GM18868 (cell line): ENCODE data around the gene ANKS1B.

ENCODE experiments used
- ATAC-seq: cut with Tn5 transposase; IDR thresholded peaks from one replicate; pipeline ENCODE4 v1.9.1; 2021; ENCODE audit warnings: mild to moderate bottlenecking, moderate library complexity; ENCODE audit not compliant: unreplicated experiment

Gene ANKS1B

DNA sequence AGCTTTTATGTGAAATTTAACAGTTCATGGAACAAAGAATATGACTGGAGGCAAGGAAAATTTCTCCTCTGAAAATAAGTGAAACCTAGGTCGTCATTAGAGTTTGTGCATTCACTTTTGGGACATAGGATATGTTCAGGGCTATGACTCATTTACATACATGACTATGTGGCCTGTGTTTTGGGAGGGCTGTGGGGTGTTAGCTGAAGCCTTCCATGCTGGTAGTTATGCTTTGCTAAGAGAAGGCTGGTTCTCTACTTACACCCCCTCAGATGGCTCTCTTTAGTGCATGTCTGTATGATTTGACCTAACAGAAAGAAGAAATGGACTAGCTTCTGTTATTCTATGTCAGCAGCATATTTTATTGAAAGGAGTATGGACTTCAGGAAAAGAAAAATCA is 753.7 kb downstream of the ANKS1B start:
- ATAC-seq = no peak

DNA sequence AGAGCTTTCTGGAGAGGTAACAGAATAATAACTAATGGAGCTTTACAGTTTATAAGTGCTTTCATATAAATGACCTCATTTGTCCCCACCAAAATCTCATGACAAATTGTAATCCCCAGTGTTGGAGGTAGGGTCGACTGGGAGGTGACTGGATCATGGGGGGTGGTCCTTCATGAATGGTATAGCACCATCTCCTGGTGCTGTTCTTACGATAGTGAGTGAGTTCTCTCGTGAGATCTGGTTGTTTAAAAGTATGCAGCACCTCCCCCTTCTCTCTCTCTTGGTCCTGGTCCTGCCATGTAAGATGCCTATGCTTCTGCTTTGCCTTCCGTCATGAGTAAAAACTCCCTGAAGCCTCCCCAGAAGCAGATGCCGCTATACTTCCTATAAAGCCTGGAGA is 760.5 kb downstream of the ANKS1B start:
- no peak for ATAC-seq

DNA sequence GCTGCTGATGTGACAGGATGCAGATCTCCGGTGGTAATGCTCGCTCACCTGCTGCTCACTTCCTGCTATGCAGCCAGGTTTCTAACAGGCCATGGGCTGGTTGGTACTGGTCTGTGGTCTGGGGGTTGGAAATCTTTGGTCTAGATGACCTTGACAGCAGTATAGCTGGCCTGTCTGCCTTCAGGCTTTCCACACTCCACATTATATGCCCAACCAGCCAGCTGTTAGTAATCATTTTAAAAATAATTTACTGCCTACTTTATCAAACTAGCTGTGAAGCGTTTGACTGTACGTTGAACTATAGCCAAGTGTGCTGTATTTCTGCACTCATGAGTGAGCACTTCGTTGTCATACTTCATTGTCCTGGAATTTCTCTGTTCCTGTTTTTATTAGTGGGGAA is 761.2 kb downstream of the ANKS1B start:
- ATAC-seq = no peak

DNA sequence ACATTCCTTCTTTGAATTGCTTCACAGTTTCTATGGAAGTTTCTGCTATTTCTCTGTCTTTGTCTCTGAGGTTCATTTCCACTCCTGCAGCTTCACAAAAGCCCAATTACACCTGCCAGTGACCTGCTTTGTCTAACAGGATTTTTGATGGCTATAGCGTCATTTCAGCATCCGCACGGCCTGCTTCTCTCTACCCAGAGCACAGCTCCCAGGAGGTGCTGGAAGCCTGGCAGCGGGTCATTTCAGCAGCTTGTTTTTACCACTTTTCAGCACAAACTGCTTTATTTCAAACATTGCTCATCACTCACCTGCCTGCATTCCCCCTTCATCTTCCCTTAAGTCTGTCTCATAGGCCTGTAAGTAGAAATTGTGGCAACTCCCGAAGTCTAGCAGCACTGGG is 771.7 kb downstream of the ANKS1B start:
- ATAC-seq = no peak

DNA sequence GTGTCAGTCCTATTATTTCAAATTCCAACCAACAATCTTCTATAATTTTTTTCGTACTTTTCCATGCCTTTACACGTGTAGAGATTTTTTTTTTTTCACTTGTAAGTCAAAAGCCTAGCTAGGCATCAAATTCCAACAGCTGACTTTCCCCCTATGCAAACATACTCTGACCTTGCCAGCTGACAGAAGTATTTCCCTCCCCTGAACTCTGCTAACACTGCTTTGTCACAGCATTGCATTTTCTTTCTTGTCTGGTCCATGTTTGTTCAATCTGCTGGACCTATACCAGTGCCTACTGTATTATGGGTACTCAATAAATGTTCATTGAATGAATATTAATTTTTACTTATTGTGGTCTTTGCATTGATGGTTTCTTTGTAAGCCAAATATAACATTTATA is 772.5 kb downstream of the ANKS1B start:
- no peak for ATAC-seq

DNA sequence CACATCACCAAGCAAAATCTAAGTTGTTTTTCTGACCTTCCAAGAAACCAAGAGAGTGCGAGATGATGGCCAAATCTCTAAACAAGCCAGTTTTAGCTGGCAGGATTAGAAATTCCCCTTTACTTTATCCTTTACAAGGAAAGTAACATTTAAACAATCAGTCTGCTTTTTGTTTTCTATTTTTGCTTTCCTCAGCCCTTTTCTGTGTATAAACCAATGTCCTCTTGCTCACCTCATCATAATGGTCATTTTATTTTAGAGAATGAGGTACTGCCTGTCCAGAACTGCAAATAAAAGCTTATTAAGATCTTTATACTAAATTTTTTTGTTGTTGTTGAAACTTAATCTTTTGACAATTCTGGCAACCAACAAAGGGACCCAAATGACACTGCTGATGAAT is 779.6 kb downstream of the ANKS1B start:
- ATAC-seq = no peak

DNA sequence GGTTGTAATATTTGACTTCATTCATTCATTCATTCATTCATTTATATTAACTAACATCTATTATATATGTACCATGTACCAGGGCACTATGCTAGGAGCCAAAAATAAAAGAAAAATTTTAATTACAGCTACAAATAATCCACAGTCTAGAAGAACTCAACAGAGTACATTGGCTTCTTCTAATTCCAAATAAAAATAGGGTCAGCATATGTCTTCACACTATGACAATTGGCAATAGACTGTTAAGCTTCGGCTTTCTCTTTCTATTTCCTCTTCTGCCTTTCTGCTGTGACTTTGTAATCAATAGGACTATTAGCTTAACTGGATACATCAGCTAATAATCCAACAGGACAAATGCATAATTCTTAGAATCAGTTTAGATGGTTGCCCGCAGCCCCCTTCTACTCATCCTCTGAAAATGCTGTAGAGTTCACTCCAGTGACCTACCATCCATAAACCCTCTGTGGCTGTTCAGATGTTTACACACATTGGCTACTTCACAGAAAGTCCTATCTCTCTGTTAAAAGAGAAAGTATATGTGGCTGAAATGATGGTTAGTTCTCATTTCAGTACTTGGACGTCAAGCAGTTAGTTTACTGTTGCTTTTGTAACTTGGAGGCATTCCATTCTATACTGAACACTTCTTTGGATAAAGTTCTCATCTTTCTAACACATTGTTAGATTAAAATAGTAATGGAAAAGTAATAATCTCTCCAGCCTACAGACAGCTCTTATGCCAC is 782.7 kb downstream of the ANKS1B start:
- no peak for ATAC-seq

DNA sequence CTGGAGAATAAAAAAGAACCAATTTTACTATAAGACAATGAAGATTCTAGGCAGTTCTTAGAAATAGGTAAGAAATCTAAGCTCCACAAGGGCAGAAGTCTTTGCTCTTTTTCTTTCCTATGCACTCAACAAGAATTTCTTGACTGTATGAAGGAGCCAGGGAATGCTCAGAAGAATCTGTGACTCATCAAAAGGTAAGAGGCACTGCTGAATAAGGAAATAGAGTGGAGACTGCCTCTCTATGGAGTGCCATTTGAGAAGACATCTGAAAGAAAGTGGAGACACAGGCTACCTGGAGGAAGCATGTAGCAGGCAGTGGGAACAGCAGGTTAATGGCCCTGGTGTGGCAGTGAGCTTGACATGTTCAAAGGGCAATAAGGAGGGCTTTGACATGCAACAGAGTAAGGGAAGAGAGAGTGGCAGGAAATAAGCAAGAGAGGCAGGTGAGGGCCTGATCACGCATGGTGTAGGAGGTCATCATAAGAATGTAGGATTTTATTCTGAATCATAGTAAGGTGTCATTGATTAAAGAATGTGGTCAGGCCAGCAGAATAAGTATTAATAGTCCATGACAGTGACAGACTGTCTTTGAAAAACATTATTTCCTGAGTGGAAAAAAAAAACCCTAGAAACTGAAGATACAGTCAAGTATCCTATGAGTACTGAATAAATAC is 783.9 kb downstream of the ANKS1B start:
- no peak for ATAC-seq

DNA sequence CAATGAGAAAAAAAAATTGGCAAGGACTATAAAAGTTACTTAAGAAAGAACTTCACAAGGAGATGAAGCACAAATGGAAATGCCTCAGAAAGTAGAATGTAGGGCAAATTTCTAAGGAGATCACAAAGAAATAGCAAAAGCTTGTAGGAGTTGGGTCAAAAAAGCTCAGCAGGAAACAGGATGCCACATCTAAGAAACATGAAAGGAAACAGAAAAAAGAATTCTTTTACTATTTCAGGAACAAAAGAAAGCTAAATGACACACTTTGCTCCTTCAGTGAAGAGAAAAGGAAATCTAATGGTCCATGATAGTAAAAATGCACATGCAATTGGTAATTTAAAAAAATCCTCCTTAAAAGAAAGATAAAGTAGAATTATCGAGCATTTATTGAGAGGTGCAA is 789.3 kb downstream of the ANKS1B start:
- ATAC-seq = no peak

DNA sequence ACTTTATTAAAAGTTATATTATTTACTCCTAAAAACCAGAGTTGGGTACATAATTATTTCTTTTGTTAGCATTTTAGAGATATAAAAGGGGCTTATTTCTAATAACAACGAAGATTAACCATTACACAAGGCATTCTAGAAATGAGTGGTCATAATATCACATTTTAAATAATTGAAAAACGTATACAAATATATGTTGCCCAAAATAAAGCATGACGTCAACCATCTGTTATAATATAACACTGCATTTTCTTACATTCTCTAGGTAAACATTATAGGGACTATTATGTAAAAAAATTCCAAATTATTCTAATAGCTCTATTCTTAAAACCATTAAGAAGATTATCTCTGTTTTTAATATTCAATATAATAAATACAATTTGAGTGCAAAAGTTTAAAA is 792.2 kb downstream of the ANKS1B start:
- no peak for ATAC-seq

DNA sequence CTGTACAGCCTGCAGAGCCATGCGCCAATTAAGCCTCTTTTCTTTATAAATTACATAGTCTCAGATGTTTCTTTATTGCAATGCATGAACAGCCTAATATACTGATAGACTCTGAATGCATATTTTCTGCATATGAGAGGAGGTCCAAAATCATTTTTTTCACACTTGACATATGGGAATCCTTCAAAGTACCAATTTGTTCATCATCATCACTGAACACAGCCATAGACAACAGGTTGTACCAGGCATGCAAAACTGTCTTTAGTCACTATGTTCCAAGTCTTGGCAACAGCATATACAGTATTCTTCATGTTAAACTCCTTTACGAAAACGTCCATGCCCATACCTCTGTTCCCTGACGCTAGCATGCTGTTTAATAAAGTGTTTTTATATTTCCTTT is 807.9 kb downstream of the ANKS1B start:
- no peak for ATAC-seq

DNA sequence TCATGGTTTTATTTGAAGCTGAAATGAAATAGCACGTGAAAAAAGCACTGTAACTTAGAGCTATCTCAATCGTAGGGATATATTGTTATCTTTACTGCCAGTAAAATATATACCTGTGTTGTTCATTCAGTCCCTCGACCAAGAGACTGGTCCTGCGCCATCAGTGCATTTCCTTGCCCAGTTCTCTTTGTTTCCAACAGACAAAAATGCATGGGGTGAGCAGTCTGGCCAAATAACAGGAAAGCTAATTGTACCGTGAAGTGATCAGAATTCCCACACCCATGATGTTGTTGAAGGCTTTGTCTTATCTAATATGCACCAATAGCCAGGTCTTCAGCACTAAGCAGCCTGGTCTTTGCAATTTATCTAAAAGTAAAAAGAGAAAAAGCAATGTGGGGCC is 814.3 kb downstream of the ANKS1B start:
- ATAC-seq = no peak

DNA sequence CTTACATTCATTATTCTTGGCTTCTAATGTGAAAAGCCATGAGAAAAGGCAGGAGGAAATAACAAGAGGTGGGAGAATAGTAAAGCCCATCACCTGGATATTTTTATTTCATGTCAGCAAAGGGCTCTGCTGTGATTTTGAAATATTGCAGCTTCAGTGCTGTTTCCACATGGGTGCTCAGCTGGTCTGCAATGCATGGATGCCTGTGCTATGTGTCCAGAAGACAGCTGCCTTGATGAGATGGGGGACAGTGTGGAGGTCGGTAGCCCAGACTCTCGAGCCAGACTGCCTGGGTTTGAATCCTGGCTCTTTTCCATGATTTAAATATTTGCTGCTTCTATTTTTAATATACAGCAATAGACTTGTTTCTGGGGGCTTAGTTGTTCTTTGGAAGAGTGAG is 814.7 kb downstream of the ANKS1B start:
- ATAC-seq = no peak

DNA sequence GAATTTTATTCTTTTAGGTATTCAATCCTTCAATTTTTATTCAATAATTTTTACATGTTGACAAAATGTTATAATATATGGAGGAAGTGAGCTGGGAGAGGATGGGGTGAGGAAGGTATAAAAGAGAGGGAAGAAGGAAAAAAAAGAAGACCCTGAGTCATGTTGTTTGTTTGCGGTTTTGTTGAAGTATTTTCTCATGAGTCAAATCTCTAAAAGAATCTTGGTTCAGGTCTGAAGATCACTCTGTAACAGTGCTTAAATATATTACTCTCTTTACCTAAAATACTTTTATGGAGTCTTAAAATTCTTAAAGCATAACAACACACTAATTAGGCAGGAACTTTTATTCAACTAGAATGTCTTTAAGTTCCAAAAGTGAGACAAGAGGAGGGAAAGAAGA is 826.8 kb downstream of the ANKS1B start:
- ATAC-seq = no peak

DNA sequence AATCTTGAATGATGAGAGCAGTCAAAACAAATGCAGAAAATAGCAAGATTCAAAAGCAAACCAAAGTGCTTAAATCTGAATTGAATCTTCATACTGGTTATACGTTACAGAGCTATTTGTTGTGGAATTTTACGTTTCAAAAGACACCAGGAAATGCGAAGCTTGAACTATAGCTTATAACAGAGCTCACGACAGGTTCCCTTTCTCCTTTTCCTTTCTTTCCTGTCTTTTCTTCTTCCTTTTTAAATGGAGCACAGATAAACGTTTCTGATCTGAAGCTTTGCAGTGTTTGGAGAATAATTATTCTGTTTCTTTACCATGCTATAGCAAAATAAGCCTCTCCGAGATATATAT is 829.8 kb downstream of the ANKS1B start:
- ATAC-seq = no peak

DNA sequence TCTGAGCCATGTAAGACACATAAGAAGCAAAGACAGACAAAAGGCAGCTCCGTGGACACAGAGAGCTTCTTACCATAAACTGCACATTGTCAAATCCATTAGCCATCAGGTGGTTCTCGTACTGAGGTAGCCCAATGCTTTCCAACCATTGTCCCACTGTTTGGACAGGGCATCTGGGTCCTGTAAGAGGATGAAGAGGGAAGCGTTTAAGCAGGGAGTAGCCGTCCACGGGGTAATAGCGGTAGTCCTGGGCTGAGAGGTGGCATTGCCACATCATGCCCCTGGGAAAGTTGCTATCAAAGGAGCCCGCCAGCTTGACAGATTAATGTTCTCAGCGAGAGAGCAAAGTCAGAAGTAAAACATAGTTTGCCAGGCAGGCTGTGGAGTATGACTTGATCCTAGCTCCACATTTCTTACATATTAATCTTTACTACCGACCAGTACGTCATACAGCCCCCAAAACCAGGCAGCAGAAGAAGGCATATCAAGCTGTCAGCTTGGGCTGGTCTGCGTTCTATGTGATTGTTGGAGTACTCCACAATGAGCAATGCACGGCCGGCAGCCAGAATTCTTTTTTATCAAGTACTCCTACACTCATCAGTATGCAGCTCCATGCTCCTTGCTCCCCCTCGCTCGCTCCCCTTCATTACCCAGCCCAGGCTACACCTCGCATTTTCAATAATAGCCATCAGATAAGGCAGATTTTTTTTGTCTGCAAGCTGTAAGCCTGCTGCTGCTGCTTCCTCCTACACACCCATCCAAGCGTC is 830.3 kb downstream of the ANKS1B start:
- no peak for ATAC-seq

DNA sequence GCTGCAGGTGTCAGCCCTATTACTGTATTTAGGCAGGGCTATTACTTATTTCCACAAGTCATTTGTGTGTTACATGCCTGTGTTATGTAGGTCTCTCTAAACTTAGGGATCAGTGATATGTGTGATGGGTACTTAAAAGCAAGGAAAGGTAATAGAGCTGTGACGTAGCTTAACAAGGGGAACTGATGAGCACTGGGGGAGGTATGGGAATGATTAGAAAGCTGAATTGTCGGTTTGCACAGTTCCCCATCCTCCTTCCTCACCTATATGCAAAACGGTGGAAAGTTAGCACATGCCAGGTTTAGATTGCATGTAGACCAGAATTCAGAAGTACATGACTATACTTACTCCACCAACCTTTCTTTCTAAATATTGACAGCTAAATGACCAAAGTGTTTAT is 831.4 kb downstream of the ANKS1B start:
- no peak for ATAC-seq

DNA sequence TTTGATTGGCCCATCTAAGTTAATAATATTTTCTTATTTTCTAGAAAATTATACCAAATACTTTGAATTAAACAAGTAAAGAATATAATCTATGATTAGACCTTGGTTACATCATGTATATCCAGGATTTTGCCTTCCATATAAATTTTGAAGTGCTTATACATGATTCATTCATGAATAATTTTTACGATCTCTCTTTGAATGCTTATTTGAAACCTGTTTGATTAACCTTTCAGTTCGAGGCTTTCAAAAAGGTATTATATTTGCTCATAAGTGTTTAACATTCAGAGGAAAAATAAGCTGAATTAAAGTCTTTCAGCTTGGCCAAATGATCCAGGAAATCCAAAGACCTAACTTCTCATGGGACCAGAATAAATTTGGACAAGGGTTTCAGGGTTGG is 832.4 kb downstream of the ANKS1B start:
- no peak for ATAC-seq

DNA sequence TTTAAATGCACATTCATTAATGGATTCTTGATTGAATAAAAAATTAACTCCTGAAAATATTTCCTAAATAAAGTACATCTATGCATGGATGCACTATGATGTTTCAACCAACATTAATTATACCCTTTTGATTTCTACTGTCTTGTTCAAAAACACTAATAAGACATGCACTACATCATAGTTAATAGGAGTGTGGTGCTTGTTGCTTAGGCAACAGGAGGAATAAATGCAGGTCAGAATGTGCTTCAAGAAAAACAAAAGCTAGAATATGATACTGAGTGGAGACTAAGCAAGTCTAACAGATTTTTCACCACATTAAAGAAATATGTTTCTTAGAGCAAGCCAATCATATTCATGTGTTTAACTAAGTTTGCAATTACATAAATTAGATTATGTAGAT is 833.0 kb downstream of the ANKS1B start:
- ATAC-seq = no peak

DNA sequence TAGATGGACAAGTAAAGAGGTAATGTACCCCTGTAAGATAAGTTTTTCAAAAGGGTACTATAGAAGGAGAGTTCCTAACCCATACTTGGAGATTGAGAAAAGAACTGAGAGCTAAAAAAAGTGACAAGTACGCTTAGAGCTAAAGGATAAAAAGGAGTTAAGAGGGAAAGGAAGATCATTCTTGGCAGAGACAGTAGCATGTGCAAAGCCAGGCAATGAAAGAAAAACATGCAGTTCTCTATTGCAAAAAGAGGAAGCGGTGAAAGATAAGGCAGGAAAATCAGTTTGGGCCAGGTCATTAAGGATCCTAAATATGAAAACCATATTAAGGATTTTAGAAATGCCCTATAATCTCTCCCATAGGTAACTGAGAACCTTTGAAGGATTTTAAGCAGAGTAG is 837.6 kb downstream of the ANKS1B start:
- no peak for ATAC-seq

DNA sequence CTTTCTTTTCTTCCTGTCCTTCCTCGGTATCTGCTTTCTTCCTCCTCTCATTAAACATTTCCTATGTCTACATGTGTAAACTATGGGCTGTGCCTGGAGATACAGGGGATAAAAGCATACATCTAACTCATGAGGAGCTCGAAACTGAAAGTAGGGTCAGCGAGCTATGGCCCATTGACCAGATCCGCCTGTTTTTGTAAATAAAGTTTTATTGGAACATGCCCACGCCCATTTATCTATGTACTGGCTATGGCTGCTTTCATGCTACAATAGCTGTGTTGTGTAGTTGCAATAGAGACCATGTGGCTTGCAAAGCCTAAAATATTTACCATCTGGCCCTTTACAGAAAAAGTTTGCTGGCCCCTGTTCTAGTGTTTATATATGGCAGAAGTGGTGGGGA is 838.0 kb downstream of the ANKS1B start:
- ATAC-seq = no peak

DNA sequence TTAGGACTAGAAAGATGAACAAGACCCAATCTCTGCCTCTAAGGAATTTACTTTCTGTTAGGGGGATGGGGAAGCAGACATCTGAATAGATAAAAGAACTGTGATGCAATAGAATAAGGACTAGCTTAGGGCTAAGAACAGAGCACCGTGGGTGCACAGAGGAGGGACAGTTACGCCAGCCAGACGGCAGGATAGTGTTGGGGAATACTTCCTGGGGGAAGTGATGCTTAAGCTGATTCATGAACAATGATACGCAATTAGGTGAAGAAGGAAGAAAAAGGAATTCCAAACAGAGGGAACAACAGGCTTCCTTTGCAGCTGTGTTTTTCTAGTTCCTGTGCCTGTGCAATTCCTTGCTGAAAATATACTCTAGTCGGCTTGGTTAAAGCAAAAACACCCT is 838.6 kb downstream of the ANKS1B start:
- no peak for ATAC-seq
